ENCODE data around the gene EIF1.

Gene EIF1

GRCh38 chr17:41653421-41653820 lies 35.3 kb upstream of the EIF1 start:
- no peak for DNase-seq (ENCODE audit: low spot score)
- H3K4me3 ChIP-seq: no peak overlapping the region
- TF ChIP-seq CTCF (IDR thresholded peaks at IDR 0.05): no peak
- no peak overlapping the region for H3K27ac ChIP-seq

- TF ChIP-seq CTCF (IDR thresholded peaks at IDR 0.05): no peak
- DNase-seq (ENCODE audit: low spot score): no peak
- Histone ChIP-seq H3K27ac (no peak overlapping the region), H3K4me3 (no peak overlapping the region)
Measured at GRCh38 chr17:41653892-41654677, 34.6 kb upstream of the EIF1 start.

- no peak for TF ChIP-seq CTCF (IDR thresholded peaks at IDR 0.05)
- Histone ChIP-seq H3K4me3 (no peak overlapping the region), H3K27ac (no peak overlapping the region)
- DNase-seq (ENCODE audit: low spot score): no peak
Measured at GRCh38 chr17:41654678-41655607, 33.7 kb upstream of the EIF1 start.

GRCh38 chr17:41655611-41656111 lies 33.0 kb upstream of the EIF1 start:
- DNase-seq (ENCODE audit: low spot score): no peak
- no peak for TF ChIP-seq CTCF (IDR thresholded peaks at IDR 0.05)
- H3K27ac ChIP-seq: no peak overlapping the region
- H3K4me3 ChIP-seq: no peak overlapping the region

GRCh38 chr17:41656249-41657023 lies 32.2 kb upstream of the EIF1 start:
- TF ChIP-seq CTCF (IDR thresholded peaks at IDR 0.05): no peak
- Histone ChIP-seq H3K27ac (no peak overlapping the region), H3K4me3 (no peak overlapping the region)
- no peak for DNase-seq (ENCODE audit: low spot score)

- Histone ChIP-seq H3K4me3 (no peak overlapping the region), H3K27ac (no peak overlapping the region)
- DNase-seq (ENCODE audit: low spot score): no peak
- no peak for TF ChIP-seq CTCF (IDR thresholded peaks at IDR 0.05)
Measured at GRCh38 chr17:41657176-41657754, 31.4 kb upstream of the EIF1 start.

Measured in coronary artery (tissue), 2 donors.